Trophoblast cell (in vitro differentiated cells and primary cell): ENCODE data around the gene UBE2G1. TPM values are rescaled to one million over a fixed set of nuclear protein-coding genes. Genes with fewer than 3 reads are reported as not detected.

Experiments used
- DNase-seq, 2 donors: peaks; one replicate each; pipeline ENCODE4 v3.0.0-alpha.2; 2016
- H2AFZ ChIP-seq: 2 replicates; pipeline ENCODE4 v1.6.1; 2013; ENCODE audit warnings: low read length, moderate library complexity, mild to moderate bottlenecking; ENCODE audit not compliant: insufficient read depth, poor library complexity
- H2AK5ac ChIP-seq: 2 replicates; pipeline ENCODE4 v1.6.1; 2013; ENCODE audit warnings: mild to moderate bottlenecking, low read length
- H2BK120ac ChIP-seq: 2 replicates; pipeline ENCODE4 v1.6.1; 2013; ENCODE audit warnings: low read length, mild to moderate bottlenecking, moderate library complexity; ENCODE audit not compliant: insufficient read depth, poor library complexity
- H2BK12ac ChIP-seq: 2 replicates; pipeline ENCODE4 v1.6.1; 2013; ENCODE audit warnings: mild to moderate bottlenecking, low read length, moderate library complexity
- H2BK5ac ChIP-seq: 2 replicates; pipeline ENCODE4 v1.6.1; 2013; ENCODE audit warnings: low read length, low read depth, moderate library complexity, mild to moderate bottlenecking; ENCODE audit not compliant: poor library complexity
- H3K14ac ChIP-seq: 2 replicates; pipeline ENCODE4 v1.6.1; 2013; ENCODE audit warnings: mild to moderate bottlenecking, low read length
- H3K18ac ChIP-seq: 2 replicates; pipeline ENCODE4 v1.6.1; 2013; ENCODE audit warnings: mild to moderate bottlenecking, low read length
- H3K23ac ChIP-seq: 2 replicates; pipeline ENCODE4 v1.6.1; 2013; ENCODE audit warnings: low read length
- H3K27ac ChIP-seq: 2 replicates; pipeline ENCODE4 v1.5.1; 2013; ENCODE audit warnings: low read depth, mild to moderate bottlenecking, inconsistent platforms, low read length, moderate library complexity
- H3K27me3 ChIP-seq: 2 replicates; pipeline ENCODE4 v1.6.1; 2013; ENCODE audit warnings: inconsistent platforms, mild to moderate bottlenecking, low read length, moderate library complexity; ENCODE audit not compliant: insufficient read depth
- H3K36me3 ChIP-seq, 2 experiments: 1 replicate in 1 of 2; 2 replicates in 1 of 2; pipeline ENCODE4 v1.6.1; 2013; ENCODE audit warnings: low read length in 2 of 2, mild to moderate bottlenecking in 2 of 2, moderate library complexity in 1 of 2; ENCODE audit not compliant: insufficient read depth in 2 of 2, control insufficient read depth in 1 of 2
- H3K4ac ChIP-seq: 2 replicates; pipeline ENCODE4 v1.6.1; 2013; ENCODE audit warnings: low read depth, mild to moderate bottlenecking, low read length, moderate library complexity
- H3K4me1 ChIP-seq, 2 experiments: 1 replicate in 1 of 2; 2 replicates in 1 of 2; pipeline ENCODE4 v1.6.1; 2013; ENCODE audit warnings: low read length in 2 of 2, mild to moderate bottlenecking in 2 of 2, moderate library complexity in 1 of 2; ENCODE audit not compliant: insufficient read depth in 2 of 2, control insufficient read depth in 1 of 2
- H3K4me2 ChIP-seq: 2 replicates; pipeline ENCODE4 v1.6.1; 2013; ENCODE audit warnings: inconsistent platforms, mild to moderate bottlenecking, low read length, moderate library complexity
- H3K4me3 ChIP-seq: 2 replicates; pipeline ENCODE4 v1.5.1; 2013; ENCODE audit warnings: mild to moderate bottlenecking, low read depth, low read length, inconsistent platforms
- H3K79me1 ChIP-seq: one replicate; pipeline ENCODE4 v1.6.1; 2013; ENCODE audit warnings: low read length
- H3K79me2 ChIP-seq: 2 replicates; pipeline ENCODE4 v1.6.1; 2013; ENCODE audit warnings: low read length, mild to moderate bottlenecking; ENCODE audit not compliant: control insufficient read depth, insufficient read depth, poor library complexity
- H3K9ac ChIP-seq: 2 replicates; pipeline ENCODE4 v1.6.1; 2013; ENCODE audit warnings: mild to moderate bottlenecking, low read length
- H3K9me3 ChIP-seq: 2 replicates; pipeline ENCODE4 v1.6.1; 2013; ENCODE audit warnings: low read depth, mild to moderate bottlenecking, control low read depth, inconsistent platforms, low read length; ENCODE audit not compliant: insufficient read depth
- H4K12ac ChIP-seq: 2 replicates; pipeline ENCODE4 v1.6.1; 2013; ENCODE audit warnings: low read depth, mild to moderate bottlenecking, low read length, moderate library complexity
- H4K8ac ChIP-seq: 2 replicates; pipeline ENCODE4 v1.6.1; 2013; ENCODE audit warnings: low read depth, mild to moderate bottlenecking, low read length, moderate library complexity
- H4K91ac ChIP-seq: one replicate; pipeline ENCODE4 v1.6.1; 2013; ENCODE audit warnings: low read depth, mild to moderate bottlenecking, low read length, moderate library complexity
- WGBS: extraction: QIAGEN DNeasy Blood & Tissue Kit; methylation state at CpG from one replicate; pipeline ENCODE4 v1.1.7; 2013; ENCODE audit warnings: missing lambda C conversion rate; ENCODE audit not compliant: insufficient read length, insufficient coverage; ENCODE audit errors: extremely low coverage; 5-methylcytosine and 5-hydroxymethylcytosine counted together
- polyA plus RNA-seq: library from polyadenylated mRNA; stranded (reverse); fragments of 200-250 nt; gene quantifications from 2 replicates; pipeline ENCODE4 v1.2.3, GENCODE V29; 2013

UBE2G1 gene
- 225 and 236 TPM in 2 replicates for polyA plus RNA-seq

- H3K18ac ChIP-seq: peak within 1 kb of the TSS; percentile 82
- peak within 1 kb of the TSS; percentile 89 for H3K4ac ChIP-seq
- peak within 1 kb of the TSS; percentile 38 for H2AFZ ChIP-seq
- H4K8ac ChIP-seq: peak within 1 kb of the TSS; percentile 85
- H3K79me1 ChIP-seq: peaks cover 16% of the 10 kb centered on the region
- H3K27ac ChIP-seq: peak within 1 kb of the TSS; percentile 89
- peak within 1 kb of the TSS; percentile 97 for H2BK5ac ChIP-seq
- peak within 1 kb of the TSS; percentile 99 for H3K4me3 ChIP-seq
- no peaks in the 10 kb centered on the region for H3K27me3 ChIP-seq
- H4K12ac ChIP-seq: peak within 1 kb of the TSS; percentile 82
- H3K36me3 ChIP-seq: peaks cover 2 to 7% of the 10 kb centered on the region in 2 experiments
- no peaks in the 10 kb centered on the region for H3K9me3 ChIP-seq
- peak; percentile 99 for DNase-seq
- H3K79me2 ChIP-seq: peaks cover 29% of the 10 kb centered on the region
- H3K23ac ChIP-seq: no peak within 1 kb of the TSS
- H3K4me2 ChIP-seq: peak within 1 kb of the TSS; percentile 67
- H3K14ac ChIP-seq: peak within 1 kb of the TSS; percentile 87
- H4K91ac ChIP-seq: peak within 1 kb of the TSS; percentile 84
- H2BK120ac ChIP-seq: peak within 1 kb of the TSS; percentile 92
- H3K9ac ChIP-seq: peak within 1 kb of the TSS; percentile 99
- WGBS: no CpG with 5 or more reads among the region's 77 CpGs
- peak within 1 kb of the TSS; percentile 90 for H2AK5ac ChIP-seq
- H3K4me1 ChIP-seq: peaks cover 4% of the 10 kb centered on the region in 2 experiments
- peak within 1 kb of the TSS; percentile 9 for H2BK12ac ChIP-seq
These were observed at the start of gene UBE2G1 for GRCh38 chr17:4366327-4367063. TSS of gene UBE2G1 (minus strand) at chr17:4366675. CDS start at chr17:4366316, 359 bp downstream.

GRCh38 chr17:4412933-4413831, 46.7 kb upstream of the UBE2G1 start:
- Histone ChIP-seq H3K4ac (no peak overlapping the region), H3K79me1 (peaks cover 2% of the 10 kb centered on the region), H3K4me1 (peaks cover 0 to 2% of the 10 kb centered on the region in 2 experiments), H3K9me3 (no peaks in the 10 kb centered on the region), H4K12ac (peak overlapping the region; percentile 54), H2AFZ (no peak overlapping the region), H2BK12ac (no peak overlapping the region), H3K27me3 (no peaks in the 10 kb centered on the region), H3K14ac (no peak overlapping the region), H2BK120ac (no peak overlapping the region), H3K4me2 (peak overlapping the region; percentile 17), H3K36me3 (no peaks in the 10 kb centered on the region), H3K27ac (no peak overlapping the region), H2AK5ac (no peak overlapping the region), H3K79me2 (no peaks in the 10 kb centered on the region), H3K9ac (no peak overlapping the region), H3K4me3 (no peak overlapping the region), H3K18ac (no peak overlapping the region), H4K91ac (no peak overlapping the region), H3K23ac (no peak overlapping the region), H4K8ac (no peak overlapping the region), H2BK5ac (no peak overlapping the region)
- no CpG with 5 or more reads among the region's 27 CpGs for WGBS
- peak; percentile 88 to 97 for DNase-seq

- no peaks in the 10 kb centered on the region for H3K9me3 ChIP-seq
- no peak overlapping the region for H2BK5ac ChIP-seq
- H3K79me1 ChIP-seq: peaks cover 6% of the 10 kb centered on the region
- no peak overlapping the region for H4K12ac ChIP-seq
- no peak overlapping the region for H3K27ac ChIP-seq
- no peak overlapping the region for H3K23ac ChIP-seq
- no peak overlapping the region for H3K14ac ChIP-seq
- peaks cover 4 to 12% of the 10 kb centered on the region in 2 experiments for H3K4me1 ChIP-seq
- no peak overlapping the region for H2BK12ac ChIP-seq
- H3K9ac ChIP-seq: no peak overlapping the region
- no peaks in the 10 kb centered on the region for H3K79me2 ChIP-seq
- no peak overlapping the region for H4K8ac ChIP-seq
- no peak for DNase-seq
- no peaks in the 10 kb centered on the region for H3K27me3 ChIP-seq
- H3K4ac ChIP-seq: no peak overlapping the region
- H3K4me3 ChIP-seq: no peak overlapping the region
- no peak overlapping the region for H2AK5ac ChIP-seq
- H2AFZ ChIP-seq: no peak overlapping the region
- no peak overlapping the region for H3K18ac ChIP-seq
- WGBS: no CpG with 5 or more reads among the region's 3 CpGs
- no peaks in the 10 kb centered on the region for H3K36me3 ChIP-seq
- H2BK120ac ChIP-seq: no peak overlapping the region
- H4K91ac ChIP-seq: no peak overlapping the region
- H3K4me2 ChIP-seq: no peak overlapping the region
These were observed 44.7 kb upstream of the UBE2G1 start for GRCh38 chr17:4411201-4411600.

GRCh38 chr17:4409659-4410058, 43.2 kb upstream of the UBE2G1 start:
- no peak overlapping the region for H2AFZ ChIP-seq
- H3K9ac ChIP-seq: no peak overlapping the region
- H3K79me2 ChIP-seq: no peaks in the 10 kb centered on the region
- H3K79me1 ChIP-seq: peaks cover 11% of the 10 kb centered on the region
- H3K4me1 ChIP-seq: peaks cover 5 to 17% of the 10 kb centered on the region in 2 experiments
- H3K18ac ChIP-seq: no peak overlapping the region
- H3K23ac ChIP-seq: no peak overlapping the region
- H4K12ac ChIP-seq: no peak overlapping the region
- no peak overlapping the region for H2AK5ac ChIP-seq
- no peak overlapping the region for H3K4ac ChIP-seq
- H3K27ac ChIP-seq: no peak overlapping the region
- no peak overlapping the region for H4K91ac ChIP-seq
- no peaks in the 10 kb centered on the region for H3K36me3 ChIP-seq
- no peak overlapping the region for H2BK5ac ChIP-seq
- H3K4me2 ChIP-seq: no peak overlapping the region
- no peak overlapping the region for H2BK12ac ChIP-seq
- no peaks in the 10 kb centered on the region for H3K9me3 ChIP-seq
- no peak overlapping the region for H3K14ac ChIP-seq
- no peak overlapping the region for H3K4me3 ChIP-seq
- no peak for DNase-seq
- WGBS: no CpG with 5 or more reads among the region's 6 CpGs
- H3K27me3 ChIP-seq: no peaks in the 10 kb centered on the region
- no peak overlapping the region for H2BK120ac ChIP-seq
- no peak overlapping the region for H4K8ac ChIP-seq
